Natural killer cell treated with Interleukin-12 subunit alpha and Interleukin-12 subunit beta and Interleukin-15 and Interleukin-18, amount 100 ng/mL, for 72 hours (primary cell): ENCODE results near the gene ESPNL. TPM values are rescaled to one million over a fixed set of nuclear protein-coding genes. Genes with fewer than 3 reads are reported as not detected.

Experiments
- ATAC-seq, 2 donors: fragments of 150-1000 bp; cut with Tn5 transposase in 1 of 2; sonication (Bioruptor Pico), chemical (Tn5 transposase) in 1 of 2; 2 replicates each; pipeline ENCODE4 v1.10.0; 2021
- DNase-seq: peaks from one replicate; pipeline ENCODE4 v3.0.0; 2022; ENCODE audit warnings: low spot score
- H3K27ac Mint-ChIP-seq, 2 donors: 1 replicate in 1 of 2; 2 replicates in 1 of 2; pipeline ENCODE4 v1.8.0; 2022; ENCODE audit warnings: mixed read lengths in 2 of 2, mild to moderate bottlenecking in 1 of 2, moderate library complexity in 1 of 2
- H3K27me3 Mint-ChIP-seq, 2 donors: 1 replicate in 1 of 2; 2 replicates in 1 of 2; pipeline ENCODE4 v1.8.0; 2022; ENCODE audit warnings: mixed read lengths in 2 of 2
- H3K36me3 Mint-ChIP-seq: one replicate; pipeline ENCODE4 v1.8.0; 2022; ENCODE audit warnings: mixed read lengths
- H3K4me1 Mint-ChIP-seq, 2 donors: 1 replicate in 1 of 2; 2 replicates in 1 of 2; pipeline ENCODE4 v1.8.0; 2022; ENCODE audit warnings: low read depth in 2 of 2, mixed read lengths in 2 of 2, mild to moderate bottlenecking in 1 of 2
- H3K4me3 Mint-ChIP-seq: one replicate; pipeline ENCODE4 v1.8.0; 2022; ENCODE audit warnings: mixed read lengths
- H3K9me3 Mint-ChIP-seq: 2 replicates; pipeline ENCODE4 v1.8.0; 2022; ENCODE audit warnings: mixed read lengths
- total RNA-seq, 2 donors: library from RNA; stranded (reverse); gene quantifications; one replicate each; pipeline ENCODE4 v1.2.3, GENCODE V29; 2022

The ESPNL gene
- total RNA-seq, 2 donors from 2014 or later: 0.19 TPM; not detected in 1

- Mint-ChIP-seq H3K9me3 (no peaks in the 10 kb centered on the region), H3K36me3 (peaks cover 23% of the 10 kb centered on the region), H3K27me3 (no peaks in the 10 kb centered on the region), H3K27ac (no peak overlapping the region), H3K4me1 (peaks cover 7 to 10% of the 10 kb centered on the region in 2 donors), H3K4me3 (no peak overlapping the region)
- DNase-seq (no peak), ATAC-seq (no peak)
Observed at GRCh38 chr2:238083919-238084318, 16.2 kb upstream of the ESPNL start.

GRCh38 chr2:238084761-238085160 is 15.4 kb upstream of the ESPNL start:
- Mint-ChIP-seq H3K4me3 (no peak overlapping the region), H3K4me1 (peaks cover 7 to 10% of the 10 kb centered on the region in 2 donors), H3K9me3 (no peaks in the 10 kb centered on the region), H3K36me3 (peaks cover 21% of the 10 kb centered on the region), H3K27ac (peak overlapping the region in 1 of 2 donors; percentile 37), H3K27me3 (no peaks in the 10 kb centered on the region)
- no peak for DNase-seq
- no peak for ATAC-seq

GRCh38 chr2:238085899-238086298 is 14.2 kb upstream of the ESPNL start:
- H3K4me1 Mint-ChIP-seq: peaks cover 7 to 10% of the 10 kb centered on the region in 2 donors
- H3K27ac Mint-ChIP-seq: peak overlapping the region in 1 of 2 donors; percentile 37
- H3K36me3 Mint-ChIP-seq: peaks cover 17% of the 10 kb centered on the region
- H3K27me3 Mint-ChIP-seq: no peaks in the 10 kb centered on the region
- DNase-seq (no peak), ATAC-seq (no peak)
- H3K9me3 Mint-ChIP-seq: no peaks in the 10 kb centered on the region
- H3K4me3 Mint-ChIP-seq: no peak overlapping the region

GRCh38 chr2:238087211-238087610 is 12.9 kb upstream of the ESPNL start:
- Mint-ChIP-seq H3K27me3 (no peaks in the 10 kb centered on the region), H3K36me3 (peaks cover 17% of the 10 kb centered on the region), H3K4me1 (peaks cover 7 to 10% of the 10 kb centered on the region in 2 donors), H3K9me3 (no peaks in the 10 kb centered on the region), H3K27ac (no peak overlapping the region), H3K4me3 (no peak overlapping the region)
- no peak for DNase-seq
- no peak for ATAC-seq

GRCh38 chr2:238090887-238091286 is 9.3 kb upstream of the ESPNL start:
- Mint-ChIP-seq H3K27me3 (no peaks in the 10 kb centered on the region), H3K27ac (no peak overlapping the region), H3K9me3 (no peaks in the 10 kb centered on the region), H3K4me1 (peaks cover 7 to 11% of the 10 kb centered on the region in 2 donors), H3K36me3 (peaks cover 1% of the 10 kb centered on the region), H3K4me3 (no peak overlapping the region)
- DNase-seq: no peak
- ATAC-seq: no peak

GRCh38 chr2:238091436-238092060 is 8.6 kb upstream of the ESPNL start:
- ATAC-seq: peak in 1 of 2 donors; percentile 28
- DNase-seq: no peak
- Mint-ChIP-seq H3K4me3 (no peak overlapping the region), H3K27ac (no peak overlapping the region), H3K9me3 (no peaks in the 10 kb centered on the region), H3K36me3 (no peaks in the 10 kb centered on the region), H3K4me1 (peaks cover 7 to 11% of the 10 kb centered on the region in 2 donors), H3K27me3 (no peaks in the 10 kb centered on the region)

- Mint-ChIP-seq H3K27ac (peak overlapping the region in 1 of 2 donors; percentile 61), H3K36me3 (no peaks in the 10 kb centered on the region), H3K9me3 (no peaks in the 10 kb centered on the region), H3K4me1 (peaks cover 0 to 3% of the 10 kb centered on the region in 2 donors), H3K27me3 (no peaks in the 10 kb centered on the region), H3K4me3 (no peak overlapping the region)
- DNase-seq: no peak
- no peak for ATAC-seq
Observed at GRCh38 chr2:238092486-238093035, 7.6 kb upstream of the ESPNL start.

- H3K4me3 Mint-ChIP-seq: no peak overlapping the region
- H3K4me1 Mint-ChIP-seq: peaks cover 0 to 3% of the 10 kb centered on the region in 2 donors
- ATAC-seq (no peak), DNase-seq (no peak)
- H3K36me3 Mint-ChIP-seq: no peaks in the 10 kb centered on the region
- peak overlapping the region in 1 of 2 donors; percentile 61 for H3K27ac Mint-ChIP-seq
- no peaks in the 10 kb centered on the region for H3K9me3 Mint-ChIP-seq
- no peaks in the 10 kb centered on the region for H3K27me3 Mint-ChIP-seq
Observed at GRCh38 chr2:238093181-238094140, 6.7 kb upstream of the ESPNL start.

- no peak for ATAC-seq
- Mint-ChIP-seq H3K36me3 (no peaks in the 10 kb centered on the region), H3K27ac (no peak overlapping the region), H3K27me3 (no peaks in the 10 kb centered on the region), H3K4me3 (no peak overlapping the region), H3K4me1 (peaks cover 0 to 3% of the 10 kb centered on the region in 2 donors), H3K9me3 (no peaks in the 10 kb centered on the region)
- no peak for DNase-seq
Observed at GRCh38 chr2:238094438-238095022, 5.6 kb upstream of the ESPNL start.

- H3K27ac Mint-ChIP-seq: no peak overlapping the region
- no peaks in the 10 kb centered on the region for H3K27me3 Mint-ChIP-seq
- ATAC-seq: no peak
- H3K9me3 Mint-ChIP-seq: no peaks in the 10 kb centered on the region
- no peak overlapping the region for H3K4me3 Mint-ChIP-seq
- DNase-seq: no peak
- peaks cover 0 to 3% of the 10 kb centered on the region in 2 donors for H3K4me1 Mint-ChIP-seq
- H3K36me3 Mint-ChIP-seq: no peaks in the 10 kb centered on the region
Observed at GRCh38 chr2:238095143-238095542, 5.0 kb upstream of the ESPNL start.

GRCh38 chr2:238096311-238097011 is 3.7 kb upstream of the ESPNL start:
- ATAC-seq (no peak), DNase-seq (no peak)
- Mint-ChIP-seq H3K27ac (no peak overlapping the region), H3K9me3 (no peaks in the 10 kb centered on the region), H3K4me3 (no peak overlapping the region), H3K4me1 (peaks cover 0 to 3% of the 10 kb centered on the region in 2 donors), H3K36me3 (no peaks in the 10 kb centered on the region), H3K27me3 (no peaks in the 10 kb centered on the region)

GRCh38 chr2:238097201-238097987 is 2.7 kb upstream of the ESPNL start:
- Mint-ChIP-seq H3K27me3 (no peaks in the 10 kb centered on the region), H3K4me3 (no peak overlapping the region), H3K9me3 (no peaks in the 10 kb centered on the region), H3K27ac (no peak overlapping the region), H3K4me1 (peaks cover 0 to 3% of the 10 kb centered on the region in 2 donors), H3K36me3 (no peaks in the 10 kb centered on the region)
- DNase-seq (no peak), ATAC-seq (no peak)
